GM12801 (cell line): ENCODE results near the gene CFDP1.

Experiments
- CTCF ChIP-seq: IDR thresholded peaks from one replicate; pipeline ENCODE4 v1.5.1; 2011; ENCODE audit warnings: control low read depth; ENCODE audit not compliant: insufficient read length; ENCODE audit errors: extremely low read depth

Gene CFDP1

GRCh38 chr16:75252946-75253911 is 180.1 kb downstream of the CFDP1 start:
- TF ChIP-seq CTCF, result no peak

GRCh38 chr16:75252049-75252864 is 181.0 kb downstream of the CFDP1 start:
- TF ChIP-seq CTCF, result no peak

- no peak for TF ChIP-seq CTCF
Observed at GRCh38 chr16:75251280-75252048, 181.8 kb downstream of the CFDP1 start, which contains the start of gene BCAR1. Gene BCAR1 (minus strand): TSS chr16:75251624. CDS start chr16:75251482, 142 bp downstream.

- no peak for TF ChIP-seq CTCF
Observed at GRCh38 chr16:75250809-75251279, 182.5 kb downstream of the CFDP1 start.

GRCh38 chr16:75250089-75250808 is 183.1 kb downstream of the CFDP1 start:
- TF ChIP-seq CTCF, result no peak

GRCh38 chr16:75249441-75249840 is 183.9 kb downstream of the CFDP1 start:
- TF ChIP-seq CTCF, result no peak
